GM20000 (cell line): ENCODE results near the gene VWA2.

Experiments used
- DNase-seq: peaks from one replicate; pipeline ENCODE4 v3.0.0; 2012; ENCODE audit warnings: low spot score
- CTCF ChIP-seq: IDR thresholded peaks from 2 replicates; pipeline ENCODE4 v1.5.1; 2012; ENCODE audit warnings: mild to moderate bottlenecking, control low read depth; ENCODE audit errors: extremely low read depth, missing control alignments

VWA2 gene

GRCh38 chr10:114262496-114262895 lies 23.4 kb downstream of the VWA2 start:
- no peak for DNase-seq
- TF ChIP-seq CTCF: no peak

GRCh38 chr10:114265392-114266053 lies 26.5 kb downstream of the VWA2 start:
- TF ChIP-seq CTCF: no peak
- DNase-seq: no peak

- TF ChIP-seq CTCF: no peak
- DNase-seq: no peak
Observed at GRCh38 chr10:114266521-114266920, 27.5 kb downstream of the VWA2 start.

- no peak for TF ChIP-seq CTCF
- DNase-seq: no peak
Observed at GRCh38 chr10:114271075-114271778, 32.2 kb downstream of the VWA2 start.

GRCh38 chr10:114271779-114272167 lies 32.7 kb downstream of the VWA2 start:
- no peak for DNase-seq
- TF ChIP-seq CTCF: no peak

GRCh38 chr10:114272696-114273095 lies 33.6 kb downstream of the VWA2 start:
- no peak for DNase-seq
- TF ChIP-seq CTCF: no peak

- TF ChIP-seq CTCF: no peak
- DNase-seq: no peak
Observed at GRCh38 chr10:114273910-114274309, 34.9 kb downstream of the VWA2 start.
